Measurements from ENCODE around the gene SOSTDC1.

- TF ChIP-seq POLR2A (IDR thresholded peaks at IDR 0.05) (no peak), CTCF (IDR thresholded peaks at IDR 0.05) (no peak)
Measured at GRCh38 chr7:16471933-16472332, 6.4 kb upstream of the SOSTDC1 start.
